ENCODE data around the gene ADGRA1. TPM values are rescaled to one million over a fixed set of nuclear protein-coding genes. Genes with fewer than 3 reads are reported as not detected.

Gene ADGRA1
- total and polyA plus RNA-seq, 2 donors (not counting 3 experiments of a cell fraction or from before 2014, with no cell fraction given), result not detected

DNA sequence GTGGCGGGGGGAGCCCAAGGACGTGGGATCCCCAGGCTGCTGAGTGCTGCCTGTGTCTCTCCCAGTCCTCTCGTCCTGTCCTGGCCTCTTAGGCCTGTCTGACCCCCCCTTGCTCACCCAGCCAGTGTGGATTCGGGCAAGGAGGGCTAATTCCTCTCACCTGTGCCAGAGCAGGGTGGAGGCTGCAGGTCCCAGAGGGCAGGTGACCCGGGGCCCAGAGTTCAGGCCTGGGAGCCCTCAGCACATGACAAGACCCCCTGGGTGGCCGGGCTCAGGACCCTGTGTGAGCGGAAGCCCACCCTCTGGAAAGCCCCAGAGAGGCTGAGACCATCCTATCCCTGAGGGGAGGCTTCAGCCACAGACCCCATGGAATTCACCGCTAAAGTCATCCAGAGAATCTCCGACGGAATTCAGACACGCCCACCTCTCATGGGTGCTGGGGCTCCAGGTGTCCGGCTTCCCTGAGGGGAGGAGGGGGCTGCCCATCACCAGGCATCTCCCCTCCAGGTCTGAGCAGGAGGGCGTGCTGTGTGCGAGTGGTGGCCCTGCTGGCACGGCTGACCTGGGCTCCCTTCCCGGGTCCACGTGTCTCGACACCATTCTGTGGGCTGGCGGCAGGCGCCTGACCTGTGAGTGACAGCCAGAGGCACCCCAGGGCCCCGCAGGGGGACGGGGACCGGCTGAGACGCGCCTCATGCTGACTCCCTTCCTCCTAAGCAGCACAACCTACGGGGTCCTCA, 77.3 kb downstream of the ADGRA1 start:
- intact Hi-C loops (cut with micrococcal nuclease) (no loop called here), dilution Hi-C loops (cut with MboI; ENCODE audit: extremely low pct_ligation_motif_present, low sequenced_read_pairs) (no loop called here)
- H3K27ac ChIP-seq (ENCODE audit: insufficient read depth, low read depth, low read length), result no peak overlapping the region
- CTCF ChIA-PET, result no interaction called here
- no peak overlapping the region for H3K4me3 ChIP-seq (replicated peaks in 1 of 3; ENCODE audit: insufficient read depth in 1 of 3, low read depth in 1 of 3, low read length in 3 of 3)
- BruUV-seq (replicated peaks), result no TSS peak
- no peak overlapping the region for H3K4me2 ChIP-seq (ENCODE audit: insufficient read depth, low read length)
- no peaks in the 10 kb centered on the region for H3K9me3 ChIP-seq (replicated peaks; ENCODE audit: control insufficient read depth, insufficient read depth, low read length)
- no peaks in the 10 kb centered on the region for H4K20me1 ChIP-seq (replicated peaks; ENCODE audit: control insufficient read depth, extremely low read depth, insufficient read depth, low read length)
- H2AFZ ChIP-seq (ENCODE audit: low read depth, low read length), result no peak overlapping the region
- TF ChIP-seq FOS (IDR thresholded peaks at IDR 0.05; ENCODE audit: borderline replicate concordance, insufficient read depth, low read length) (no peak), MYC (IDR thresholded peaks at IDR 0.05; ENCODE audit: low read depth, low read length) (no peak), JUN (IDR thresholded peaks at IDR 0.05; ENCODE audit: borderline replicate concordance, insufficient read depth, insufficient read length, low read depth) (no peak), MAX (IDR thresholded peaks at IDR 0.05; ENCODE audit: insufficient read depth, insufficient read length) (no peak), POLR2A (IDR thresholded peaks at IDR 0.05; ENCODE audit: low read depth, low read length) (no peak), POLR2AphosphoS5 (IDR thresholded peaks at IDR 0.05; ENCODE audit: insufficient read depth, low read depth, low read length) (no peak)
- H3K36me3 ChIP-seq (ENCODE audit: control insufficient read depth in 2 of 2, extremely low read depth in 1 of 2, insufficient read depth in 2 of 2, low read length in 2 of 2), result no peaks in the 10 kb centered on the region
- no peak for FAIRE-seq
- POLR2A ChIA-PET, result no interaction called here
- H3K9ac ChIP-seq (replicated peaks; ENCODE audit: extremely low read depth, insufficient read depth, low read length), result no peak overlapping the region
- H3K27me3 ChIP-seq (ENCODE audit: control insufficient read depth in 2 of 2, insufficient read depth in 2 of 2, low read length in 2 of 2), result peaks cover 3 to 12% of the 10 kb centered on the region in 2 experiments
- no peaks in the 10 kb centered on the region for H3K79me2 ChIP-seq (ENCODE audit: control insufficient read depth, insufficient read depth, low read length)
- no peak for DNase-seq (ENCODE audit: low read depth, low spot score)
- H3K4me1 ChIP-seq (ENCODE audit: control insufficient read depth, extremely low read depth, insufficient read depth, low read length), result no peaks in the 10 kb centered on the region
- H3K9me1 ChIP-seq (replicated peaks; ENCODE audit: control insufficient read depth, extremely low read depth, insufficient read depth, low read length), result no peaks in the 10 kb centered on the region
